GM12874 (cell line): ENCODE data around the gene NLRC3.

Experiments used
- TF ChIP-seq, protein P1 (sequence below): IDR thresholded peaks from 2 replicates; pipeline ENCODE4 v1.5.1; 2011; ENCODE audit warnings: low read depth, mild to moderate bottlenecking, control low read depth, low read length, moderate library complexity; ENCODE audit not compliant: insufficient read depth

The NLRC3 gene

GRCh38 chr16:3590736-3591435, 13.7 kb upstream of the NLRC3 start:
- TF ChIP-seq, protein P1, sequence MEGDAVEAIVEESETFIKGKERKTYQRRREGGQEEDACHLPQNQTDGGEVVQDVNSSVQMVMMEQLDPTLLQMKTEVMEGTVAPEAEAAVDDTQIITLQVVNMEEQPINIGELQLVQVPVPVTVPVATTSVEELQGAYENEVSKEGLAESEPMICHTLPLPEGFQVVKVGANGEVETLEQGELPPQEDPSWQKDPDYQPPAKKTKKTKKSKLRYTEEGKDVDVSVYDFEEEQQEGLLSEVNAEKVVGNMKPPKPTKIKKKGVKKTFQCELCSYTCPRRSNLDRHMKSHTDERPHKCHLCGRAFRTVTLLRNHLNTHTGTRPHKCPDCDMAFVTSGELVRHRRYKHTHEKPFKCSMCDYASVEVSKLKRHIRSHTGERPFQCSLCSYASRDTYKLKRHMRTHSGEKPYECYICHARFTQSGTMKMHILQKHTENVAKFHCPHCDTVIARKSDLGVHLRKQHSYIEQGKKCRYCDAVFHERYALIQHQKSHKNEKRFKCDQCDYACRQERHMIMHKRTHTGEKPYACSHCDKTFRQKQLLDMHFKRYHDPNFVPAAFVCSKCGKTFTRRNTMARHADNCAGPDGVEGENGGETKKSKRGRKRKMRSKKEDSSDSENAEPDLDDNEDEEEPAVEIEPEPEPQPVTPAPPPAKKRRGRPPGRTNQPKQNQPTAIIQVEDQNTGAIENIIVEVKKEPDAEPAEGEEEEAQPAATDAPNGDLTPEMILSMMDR: no peak

GRCh38 chr16:3589991-3590701, 12.9 kb upstream of the NLRC3 start:
- TF ChIP-seq, protein P1: no peak

DNA sequence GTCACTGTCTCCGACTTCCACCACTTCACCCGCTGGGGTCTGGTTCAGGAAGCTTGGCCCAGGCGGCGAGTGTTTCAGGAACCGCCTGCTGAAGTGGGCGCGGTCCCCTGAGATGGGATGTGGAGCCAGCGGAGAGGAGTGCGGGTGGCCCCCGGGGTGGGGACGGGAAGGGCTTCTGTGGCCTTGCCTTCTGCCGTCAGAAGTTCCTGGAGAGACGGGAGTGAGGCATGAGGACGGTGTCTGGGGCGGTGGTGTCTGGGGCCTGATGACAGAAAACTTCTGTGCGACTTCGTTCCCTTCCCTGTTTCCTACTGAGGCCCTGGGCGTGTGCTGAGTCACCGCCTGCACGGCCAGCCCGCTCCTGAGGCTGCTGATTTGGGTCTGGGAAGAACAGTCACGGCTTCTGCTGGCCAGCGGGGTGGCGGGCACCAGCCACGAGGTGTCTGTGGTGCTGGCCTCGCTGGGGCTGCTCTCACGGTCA, 12.3 kb upstream of the NLRC3 start:
- TF ChIP-seq, protein P1: no peak

GRCh38 chr16:3589001-3589400, 11.8 kb upstream of the NLRC3 start:
- TF ChIP-seq, protein P1: no peak

DNA sequence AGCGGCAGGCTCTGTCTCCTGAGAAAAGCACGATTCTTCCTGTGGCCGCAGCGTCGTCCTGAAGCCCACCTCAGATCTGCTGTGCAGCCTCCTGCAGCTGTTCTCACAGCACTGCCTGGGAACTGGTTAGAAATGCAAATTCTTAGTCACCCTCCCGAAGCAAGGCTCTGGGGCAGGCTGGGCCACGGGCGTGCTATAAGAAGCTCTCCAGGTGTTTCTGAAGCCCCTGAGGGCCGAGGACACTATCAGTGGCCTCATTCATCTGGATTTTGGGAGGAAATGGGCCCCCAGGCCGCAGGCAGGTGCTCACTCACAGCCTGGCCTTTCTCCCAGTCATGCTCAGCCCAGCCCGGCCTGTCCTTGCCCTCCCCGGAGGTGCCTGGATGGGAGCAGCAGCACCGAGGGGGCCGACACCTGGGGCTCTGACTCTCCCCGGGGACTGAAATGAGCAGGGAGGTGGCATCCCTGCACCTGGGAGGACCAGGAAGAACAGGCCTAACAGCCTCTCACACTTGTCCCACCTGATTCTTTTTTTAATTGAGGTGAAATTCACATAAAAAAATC, 10.4 kb upstream of the NLRC3 start:
- TF ChIP-seq, protein P1: no peak

GRCh38 chr16:3584412-3584811, 7.2 kb upstream of the NLRC3 start:
- TF ChIP-seq, protein P1: no peak

DNA sequence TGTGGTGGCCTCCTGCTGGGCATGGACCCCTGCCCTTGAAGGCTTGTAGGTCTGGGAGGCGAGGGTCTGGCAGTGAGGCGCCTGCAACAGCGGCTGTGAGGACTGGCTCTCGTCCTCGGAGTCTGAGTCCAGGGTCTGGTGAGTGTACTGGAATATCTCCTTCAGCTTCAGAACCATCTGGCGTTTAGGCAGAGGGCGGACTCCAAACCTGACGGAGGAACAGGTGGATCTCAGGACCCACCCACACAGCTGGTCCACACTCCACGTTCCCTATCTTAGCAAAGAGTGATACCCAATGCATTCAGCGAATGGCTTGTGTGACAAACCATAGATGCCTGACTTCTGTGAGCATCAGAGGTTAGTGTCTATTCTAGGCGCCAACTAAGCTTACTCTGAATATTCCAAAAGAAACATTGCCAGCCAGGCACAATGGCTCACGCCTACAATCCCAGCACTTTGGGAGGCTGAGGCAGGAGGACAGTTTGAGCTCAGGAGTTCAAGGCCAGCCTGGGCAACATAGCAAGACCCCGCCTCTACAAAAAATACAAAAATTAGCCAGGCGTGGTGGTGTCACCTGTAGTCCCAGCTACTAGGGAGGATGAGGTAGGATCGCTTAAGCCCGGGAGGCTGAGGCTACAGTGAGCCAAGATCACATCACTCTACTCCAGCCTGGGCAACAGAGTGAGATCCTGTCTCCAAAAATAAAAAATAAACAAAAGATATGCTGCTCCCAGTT, 6.3 kb upstream of the NLRC3 start:
- TF ChIP-seq, protein P1: no peak
